Measurements from ENCODE around the gene SLC34A3.

Gene SLC34A3

DNA sequence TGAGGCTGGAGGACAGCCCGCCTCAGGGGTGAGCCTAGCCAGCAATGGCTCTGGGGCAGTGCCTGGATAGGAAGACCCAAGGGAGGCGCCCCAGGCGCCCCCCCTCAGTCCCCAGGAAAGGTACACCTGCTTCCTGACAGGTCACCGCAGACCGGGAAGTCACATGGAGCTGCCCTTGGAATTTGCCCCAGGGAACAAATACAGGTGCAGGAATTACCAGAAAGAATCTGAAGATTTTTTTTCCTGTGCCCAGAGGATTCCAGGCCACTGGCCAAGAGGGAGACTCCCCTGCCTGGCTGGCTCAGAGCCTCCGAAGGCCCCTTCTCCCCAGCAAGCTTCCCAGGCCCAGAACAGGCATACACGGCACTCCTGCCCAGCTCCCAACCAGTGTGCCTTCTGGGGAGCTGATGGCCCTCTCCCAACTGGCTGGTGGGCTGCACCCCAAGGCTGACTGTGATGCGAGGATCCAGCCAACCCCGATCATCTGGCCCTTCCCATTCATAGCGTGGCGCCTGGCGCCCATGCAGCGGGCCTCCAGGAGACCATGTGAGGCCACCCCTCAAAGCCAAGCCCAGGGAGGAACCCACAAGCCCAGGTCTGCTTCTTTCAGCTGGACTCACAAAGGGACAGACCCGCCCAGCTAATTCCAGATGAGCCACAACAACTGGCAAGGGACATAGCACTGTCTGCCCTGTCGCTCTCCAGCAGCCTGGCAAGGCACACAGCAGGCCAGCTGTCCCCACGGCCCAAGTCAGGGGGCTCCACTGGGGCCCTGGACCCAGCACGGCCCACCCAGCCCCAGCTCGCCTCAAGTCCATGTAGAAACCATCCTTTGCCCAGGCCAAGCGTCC lies 32.4 kb upstream of the SLC34A3 start:
- DNase-seq: no peak

DNA sequence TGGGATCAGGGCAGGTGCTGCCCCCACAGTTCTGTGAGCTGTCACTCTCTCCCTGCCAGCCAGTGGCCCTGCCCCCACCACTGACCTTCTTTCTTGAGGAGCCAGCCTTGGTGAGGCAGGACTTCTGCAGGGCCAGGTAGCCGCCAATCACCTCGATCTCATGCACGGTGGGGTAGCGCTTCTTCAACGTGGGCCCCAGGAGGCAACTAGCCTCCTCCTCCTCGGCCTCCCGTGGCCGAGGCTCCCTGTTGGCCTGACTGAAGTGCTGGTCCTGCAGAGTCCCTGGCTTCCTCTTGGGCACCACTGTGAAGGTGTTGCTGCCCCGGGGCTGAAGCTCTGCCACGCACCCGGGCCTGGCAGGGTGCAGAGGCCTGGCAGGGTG lies 31.8 kb upstream of the SLC34A3 start:
- DNase-seq: no peak

DNA sequence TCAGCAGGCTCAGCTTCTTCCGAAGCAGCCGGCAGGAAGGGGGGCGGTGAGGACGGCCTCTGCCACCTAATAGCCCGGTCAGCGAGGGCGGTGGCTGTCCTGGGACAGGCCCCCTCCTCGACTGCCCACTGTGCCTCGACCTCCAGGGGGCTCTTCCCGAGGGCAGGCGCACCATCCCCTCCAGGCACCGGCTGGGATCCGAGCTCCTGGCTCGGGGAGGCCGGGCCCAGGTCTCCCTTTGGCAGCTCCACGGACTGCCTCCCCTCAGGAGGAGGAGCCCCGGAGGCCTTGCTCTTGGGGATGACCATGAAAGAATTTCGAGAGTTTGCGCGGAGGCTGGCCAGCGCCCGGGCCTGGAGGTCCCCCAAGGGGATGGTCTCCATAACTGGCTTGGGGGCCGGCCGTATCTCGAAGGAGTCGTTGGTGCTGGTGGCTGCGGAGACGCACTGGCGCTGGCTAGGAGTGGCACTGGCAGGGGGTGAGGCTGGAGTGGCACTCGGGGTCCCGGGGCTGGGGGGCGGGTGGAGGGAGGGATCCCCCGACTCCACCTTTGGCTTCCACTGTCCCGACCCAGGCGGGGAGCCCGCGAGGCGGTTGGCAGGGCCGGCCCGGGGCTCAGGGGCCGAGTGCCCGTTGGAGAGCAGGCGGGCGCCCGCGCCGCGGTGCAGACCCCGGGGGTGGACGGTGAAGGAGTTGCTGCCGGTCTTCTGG lies 31.1 kb upstream of the SLC34A3 start:
- no peak for DNase-seq

DNA sequence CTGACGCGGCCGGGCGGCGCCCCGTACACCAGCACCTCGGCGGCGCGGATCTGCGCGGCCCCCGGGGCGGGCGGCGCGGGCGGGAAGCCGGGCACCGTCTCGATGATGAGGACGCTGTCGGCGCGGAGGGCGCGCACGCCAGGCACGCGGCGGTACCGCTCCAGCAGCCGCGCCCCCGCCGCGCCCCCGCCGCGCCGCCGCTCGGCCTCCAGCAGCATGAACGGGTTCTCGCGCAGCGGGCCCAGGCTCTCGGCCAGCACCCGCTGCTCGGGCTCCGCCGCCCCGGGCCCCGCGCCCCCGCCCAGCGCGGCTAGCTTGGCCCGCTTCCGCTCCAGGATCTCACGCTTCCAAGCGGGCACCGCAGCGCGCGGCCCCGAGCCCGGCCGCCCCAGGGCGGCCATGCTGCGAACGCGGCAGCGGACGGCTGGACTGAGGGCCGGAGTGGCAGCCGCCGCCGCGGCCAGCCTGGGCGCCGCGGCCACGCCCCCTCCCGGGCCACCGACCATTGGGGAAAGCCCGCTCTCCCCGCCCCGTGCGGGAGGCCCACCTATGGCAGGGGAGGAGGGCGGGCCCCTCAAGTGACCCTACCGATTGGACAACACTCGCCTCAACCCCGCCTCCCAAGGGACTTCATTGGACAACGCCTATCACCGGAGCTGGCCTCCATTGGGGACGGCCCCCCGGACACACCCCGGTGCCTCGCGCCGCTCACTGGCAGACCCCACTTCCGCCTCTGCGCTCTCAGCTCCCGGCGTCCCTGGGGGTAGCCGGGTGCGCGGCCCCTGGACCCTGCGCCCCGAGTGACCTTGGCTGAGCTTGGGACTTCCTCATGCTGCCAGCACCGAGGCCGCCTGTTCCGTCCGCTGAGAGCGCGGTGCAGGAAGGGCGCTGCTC lies 30.1 kb upstream of the SLC34A3 start, which contains the start of gene TPRN:
Gene TPRN (minus strand): TSS at position 431 of the 894 bp plus-strand sequence. CDS start 30 bp downstream, at position 401.
- peak; percentile 98 for DNase-seq

DNA sequence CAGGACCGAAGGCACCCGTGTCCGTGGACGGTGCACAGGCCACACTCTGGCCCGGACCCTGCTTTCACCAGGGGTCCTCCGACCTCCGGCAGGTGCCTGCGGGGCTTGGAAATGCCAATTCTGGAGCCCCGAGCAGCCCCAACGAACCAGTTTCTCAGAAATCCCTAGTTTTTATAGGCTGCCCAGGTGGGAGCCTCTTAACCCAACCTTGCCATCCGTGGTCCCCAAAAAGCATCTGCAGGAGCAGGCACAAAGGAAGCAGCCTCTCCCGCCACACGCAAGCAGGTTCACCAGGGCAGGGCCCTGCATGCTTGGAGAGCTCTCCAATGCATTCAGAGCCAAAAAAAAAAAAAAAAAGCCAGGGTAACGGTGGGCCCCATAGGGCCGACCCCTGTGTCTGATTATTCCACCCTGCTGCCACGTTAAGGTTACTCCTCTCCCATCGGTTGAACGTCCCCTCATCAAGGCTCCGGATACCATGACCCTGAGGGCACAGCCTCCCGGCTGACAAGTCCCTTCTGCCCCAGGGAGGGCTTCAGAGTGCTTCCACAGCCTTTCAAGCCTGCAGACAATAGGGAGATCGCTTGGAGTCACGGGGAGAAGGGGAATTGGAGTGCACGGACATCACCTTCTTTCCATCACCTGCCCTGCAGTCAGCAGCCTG lies 29.4 kb upstream of the SLC34A3 start:
- DNase-seq: no peak

DNA sequence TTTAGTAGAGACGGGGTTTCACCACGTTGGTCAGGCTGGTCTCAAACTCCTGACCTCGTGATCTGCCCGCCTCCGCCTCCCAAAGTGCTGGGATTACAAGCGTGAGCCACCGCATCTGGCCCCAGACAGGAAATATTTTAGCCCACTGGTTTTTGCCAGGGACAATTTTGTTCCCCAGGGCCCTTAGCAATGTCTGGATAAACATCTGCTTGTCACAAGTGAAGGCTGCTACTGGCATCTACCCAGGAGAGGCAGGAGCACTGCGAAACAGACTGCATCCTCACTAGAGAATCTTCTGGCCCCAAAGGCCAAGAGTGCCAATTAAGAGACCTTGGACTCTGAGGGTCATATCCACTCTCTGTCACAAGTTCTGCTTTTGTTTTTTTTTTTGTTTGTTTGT lies 27.7 kb upstream of the SLC34A3 start:
- DNase-seq: no peak

DNA sequence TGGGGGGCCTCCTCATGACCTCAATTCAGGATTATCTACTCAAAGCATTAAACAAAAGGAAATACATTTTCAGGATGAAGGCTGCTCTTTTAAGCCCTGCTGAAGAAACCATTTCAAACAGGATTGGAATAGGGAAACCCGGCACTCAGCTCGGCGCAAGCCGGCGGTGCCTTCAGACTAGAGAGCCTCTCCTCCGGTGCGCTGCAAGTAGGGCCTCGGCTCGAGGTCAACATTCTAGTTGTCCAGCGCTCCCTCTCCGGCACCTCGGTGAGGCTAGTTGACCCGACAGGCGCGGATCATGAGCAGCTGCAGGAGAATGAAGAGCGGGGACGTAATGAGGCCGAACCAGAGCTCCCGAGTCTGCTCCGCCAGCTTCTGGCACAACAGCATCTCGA lies 26.0 kb upstream of the SLC34A3 start:
- DNase-seq: no peak

DNA sequence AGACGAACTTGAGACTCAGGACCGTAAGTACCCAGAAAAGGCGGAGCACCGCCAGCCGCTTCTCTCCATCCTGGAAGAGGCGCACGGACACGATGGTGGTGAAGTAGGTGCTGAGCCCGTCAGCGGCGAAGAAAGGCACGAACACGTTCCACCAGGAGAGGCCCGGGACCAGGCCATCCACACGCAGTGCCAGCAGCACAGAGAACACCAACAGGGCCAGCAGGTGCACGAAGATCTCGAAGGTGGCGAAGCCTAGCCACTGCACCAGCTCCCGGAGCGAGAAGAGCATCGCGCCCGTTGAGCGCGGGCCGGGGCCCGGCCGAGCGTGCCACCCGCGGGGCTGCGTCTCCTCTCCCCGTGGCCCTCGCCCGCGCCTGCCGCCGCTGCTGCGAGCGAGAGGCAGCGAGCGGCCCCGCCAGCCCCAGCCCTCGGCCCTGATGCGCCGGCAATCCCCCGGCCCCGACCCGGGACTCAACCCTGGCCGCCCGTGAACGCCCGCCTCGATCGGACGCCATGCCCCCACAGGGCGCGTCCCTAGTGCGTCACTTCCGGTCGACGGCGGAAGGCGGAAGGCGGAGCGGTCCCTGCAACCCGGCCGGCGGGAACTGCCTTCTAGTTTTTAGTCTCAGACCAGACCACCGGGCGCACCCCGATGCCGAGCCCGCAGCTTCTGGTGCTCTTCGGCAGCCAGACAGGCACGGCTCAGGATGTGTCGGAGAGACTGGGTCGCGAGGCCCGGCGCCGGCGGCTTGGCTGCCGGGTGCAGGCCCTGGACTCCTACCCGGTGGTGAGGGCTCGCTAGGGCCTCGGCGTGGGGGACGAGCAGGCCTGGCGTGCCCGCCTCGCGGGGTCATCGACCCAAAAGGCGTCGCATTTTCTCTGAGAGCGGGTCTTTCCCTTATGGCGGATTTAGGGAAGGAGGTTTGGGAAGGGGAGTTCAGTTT lies 25.3 kb upstream of the SLC34A3 start, which contains the start of the genes NDOR1 and TMEM203:
Gene NDOR1 (plus strand): TSS at position 575 of the 944 bp plus-strand sequence. CDS start 78 bp downstream, at position 653.
Gene TMEM203 (minus strand): TSS at position 523 of the 944 bp plus-strand sequence. CDS start 234 bp downstream, at position 289.
- peak; percentile 88 for DNase-seq

DNA sequence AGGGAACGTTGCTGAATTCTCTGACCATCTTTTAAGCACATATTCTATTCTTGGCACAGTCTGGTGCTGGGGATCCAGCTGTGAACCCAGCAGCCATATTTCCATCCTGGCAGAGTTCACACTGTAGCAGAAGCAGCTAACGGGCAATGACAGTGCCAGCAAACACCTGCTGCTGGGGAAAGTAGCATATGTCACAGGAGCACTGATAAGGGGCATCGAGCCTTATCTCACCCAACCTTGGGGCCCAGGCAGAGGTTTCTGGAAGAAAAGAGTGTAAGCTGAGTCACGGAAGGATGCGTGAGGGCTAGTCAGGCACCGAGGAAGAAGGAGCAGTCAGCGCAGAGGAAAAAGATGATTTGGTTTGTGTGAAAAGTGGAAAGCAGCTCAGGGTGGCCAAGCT lies 24.1 kb upstream of the SLC34A3 start:
- DNase-seq: no peak

DNA sequence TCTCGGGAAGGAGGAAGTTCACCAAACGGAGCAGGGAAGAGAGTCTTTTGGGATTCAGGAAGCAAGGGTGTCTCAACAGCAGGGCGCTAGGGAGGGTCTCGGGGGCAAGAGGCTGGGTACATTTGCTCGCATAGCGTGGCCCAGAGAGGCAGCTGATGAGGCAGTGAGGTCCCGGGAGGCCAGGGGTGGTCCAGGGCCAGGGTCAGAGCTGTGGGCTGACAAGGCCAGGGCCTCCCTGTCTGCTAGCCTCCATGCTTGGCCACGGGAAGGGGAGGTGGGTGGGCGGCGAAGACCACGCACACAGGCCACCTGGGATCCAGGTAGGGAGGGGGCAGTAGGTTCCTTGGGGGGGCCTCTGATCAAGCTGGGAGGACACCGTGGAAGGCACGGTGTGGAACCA lies 19.2 kb upstream of the SLC34A3 start:
- DNase-seq: no peak

DNA sequence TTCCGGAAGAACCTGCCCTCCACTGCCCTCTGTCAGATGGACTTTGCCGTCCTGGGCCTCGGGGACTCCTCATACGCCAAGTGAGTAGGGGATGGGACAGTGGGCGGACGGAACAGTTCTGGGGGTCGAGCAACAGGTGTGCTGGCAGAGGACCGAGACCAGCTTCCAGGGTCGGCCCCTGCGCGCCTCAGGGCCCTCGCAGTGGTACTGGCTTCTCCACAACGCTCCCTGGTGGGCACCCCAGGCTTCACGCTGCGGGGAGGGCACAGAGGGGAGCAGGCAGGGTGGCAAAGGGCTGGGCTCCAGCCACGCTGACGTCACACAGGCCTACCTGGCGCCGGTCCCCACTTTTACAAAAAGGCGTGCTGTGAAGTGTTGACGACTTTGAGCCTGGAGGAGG lies 18.2 kb upstream of the SLC34A3 start:
- no peak for DNase-seq

DNA sequence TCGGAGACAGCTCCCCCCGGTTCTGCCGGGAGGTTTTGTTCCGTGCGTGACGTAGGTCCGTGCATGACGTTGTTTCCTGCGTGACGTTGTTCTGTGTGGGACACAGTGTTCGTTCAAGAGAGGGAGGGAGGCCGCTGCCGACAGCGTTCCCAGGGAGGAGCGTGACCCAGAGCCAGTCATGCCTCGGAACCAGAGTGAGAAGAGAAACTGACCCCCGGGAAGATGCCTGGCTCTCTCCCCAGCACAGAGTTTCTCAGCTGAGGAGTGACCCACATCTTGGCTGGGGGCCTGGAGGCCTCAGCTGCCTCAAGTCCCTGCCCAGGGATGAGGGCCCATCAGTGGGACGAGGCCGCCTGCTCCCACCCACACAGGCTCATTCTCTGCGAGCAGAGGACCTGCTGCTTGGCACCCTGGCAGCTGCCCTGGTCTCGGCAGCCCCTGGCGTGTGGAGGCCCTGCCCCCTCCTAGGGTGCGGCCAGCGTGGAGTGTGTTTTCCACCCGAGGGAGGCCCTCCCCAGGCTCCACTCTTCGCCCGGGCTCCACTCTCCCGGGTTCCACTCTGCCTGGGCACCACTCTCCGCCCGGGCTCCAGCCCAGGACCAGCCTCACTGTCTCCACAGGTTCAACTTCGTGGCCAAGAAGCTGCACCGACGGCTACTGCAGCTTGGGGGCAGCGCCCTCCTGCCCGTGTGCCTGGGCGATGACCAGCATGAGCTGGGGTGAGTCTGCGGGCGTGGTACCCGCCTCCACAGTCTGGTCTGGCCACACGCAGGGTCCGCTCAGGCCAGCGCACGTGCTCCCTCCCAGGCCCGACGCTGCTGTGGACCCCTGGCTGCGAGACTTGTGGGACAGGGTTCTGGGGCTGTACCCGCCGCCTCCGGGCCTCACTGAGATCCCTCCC lies 17.3 kb upstream of the SLC34A3 start:
- DNase-seq: no peak

DNA sequence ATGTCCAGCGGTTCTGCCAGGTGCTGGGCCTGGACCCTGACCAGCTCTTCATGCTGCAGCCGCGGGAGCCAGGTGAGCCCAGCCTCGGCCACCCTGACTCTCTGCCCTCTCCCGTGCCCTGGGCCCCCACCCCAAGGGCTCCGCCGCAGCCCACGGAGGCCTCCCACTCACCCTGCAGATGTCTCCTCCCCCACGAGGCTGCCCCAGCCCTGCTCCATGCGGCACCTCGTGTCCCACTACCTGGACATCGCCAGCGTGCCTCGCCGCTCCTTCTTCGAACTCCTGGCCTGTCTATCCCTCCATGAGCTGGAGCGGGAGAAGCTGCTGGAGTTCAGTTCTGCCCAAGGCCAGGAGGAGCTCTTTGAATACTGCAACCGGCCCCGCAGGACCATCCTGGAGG lies 16.1 kb upstream of the SLC34A3 start:
- no peak for DNase-seq

DNA sequence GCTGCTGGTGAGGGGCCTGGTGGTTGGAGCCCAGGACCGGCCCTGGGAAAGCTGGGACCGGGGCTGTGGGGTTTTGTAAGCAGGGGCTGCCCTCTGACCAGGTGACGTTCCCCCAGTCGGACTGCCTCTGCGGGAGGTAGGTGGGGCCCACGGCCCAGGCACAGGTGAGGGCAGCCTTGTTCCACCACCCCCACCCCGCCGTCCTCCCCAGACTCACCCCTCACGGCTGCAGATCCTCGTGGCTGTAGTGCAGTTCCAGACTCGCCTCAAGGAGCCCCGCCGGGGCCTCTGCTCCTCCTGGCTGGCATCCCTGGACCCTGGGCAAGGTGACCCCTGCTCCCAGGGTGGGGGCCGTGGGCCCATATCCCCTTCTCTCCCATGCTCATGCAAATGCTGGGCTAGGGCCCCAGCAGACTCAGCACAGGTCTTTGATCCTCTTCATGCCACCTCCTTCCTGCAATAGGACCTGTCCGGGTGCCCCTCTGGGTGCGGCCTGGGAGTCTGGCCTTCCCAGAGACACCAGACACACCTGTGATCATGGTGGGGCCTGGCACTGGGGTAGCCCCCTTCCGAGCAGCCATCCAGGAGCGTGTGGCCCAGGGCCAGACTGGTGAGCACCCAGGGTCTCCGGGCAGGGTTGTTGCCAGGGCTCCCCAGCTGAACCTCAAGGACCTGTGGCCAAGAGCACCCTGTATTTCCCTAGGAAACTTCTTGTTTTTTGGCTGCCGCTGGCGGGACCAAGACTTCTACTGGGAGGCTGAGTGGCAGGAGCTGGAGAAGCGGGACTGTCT lies 15.3 kb upstream of the SLC34A3 start:
- no peak for DNase-seq

DNA sequence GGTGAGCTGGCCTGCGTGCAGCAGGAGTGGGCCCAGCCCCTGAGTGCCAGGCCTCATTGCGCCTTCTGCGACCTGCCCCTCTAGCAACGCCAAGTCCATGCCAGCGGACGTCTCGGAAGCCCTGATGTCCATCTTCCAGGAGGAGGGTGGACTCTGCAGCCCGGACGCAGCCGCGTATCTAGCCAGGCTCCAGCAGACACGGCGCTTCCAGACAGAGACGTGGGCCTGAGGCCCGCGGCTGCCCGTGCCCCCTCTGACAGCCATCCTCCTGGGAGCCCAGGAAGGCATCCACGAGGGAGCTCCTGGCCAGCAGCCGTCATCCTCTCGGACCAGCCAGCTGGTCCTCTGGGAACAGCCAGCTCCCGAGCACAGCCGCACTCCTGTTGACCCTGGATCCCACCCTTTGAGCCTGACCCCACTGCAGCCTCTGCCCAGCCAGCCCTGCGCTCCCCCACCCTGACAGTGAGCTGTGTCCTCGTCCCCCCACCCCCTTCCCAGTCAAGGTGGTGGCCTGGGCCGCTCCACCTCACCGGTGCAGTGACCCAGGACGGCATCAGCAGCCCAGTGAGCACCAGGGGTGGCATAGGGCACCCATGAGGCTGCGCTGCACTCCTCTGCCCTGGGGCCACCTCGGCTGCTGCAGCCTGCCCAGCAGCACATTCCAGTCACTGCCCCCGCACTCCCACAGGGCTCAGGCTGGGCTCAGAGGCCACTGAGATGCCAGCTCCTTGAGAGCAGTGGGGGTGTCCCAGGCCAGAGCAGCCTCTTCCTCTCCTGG lies 14.3 kb upstream of the SLC34A3 start:
- no peak for DNase-seq

DNA sequence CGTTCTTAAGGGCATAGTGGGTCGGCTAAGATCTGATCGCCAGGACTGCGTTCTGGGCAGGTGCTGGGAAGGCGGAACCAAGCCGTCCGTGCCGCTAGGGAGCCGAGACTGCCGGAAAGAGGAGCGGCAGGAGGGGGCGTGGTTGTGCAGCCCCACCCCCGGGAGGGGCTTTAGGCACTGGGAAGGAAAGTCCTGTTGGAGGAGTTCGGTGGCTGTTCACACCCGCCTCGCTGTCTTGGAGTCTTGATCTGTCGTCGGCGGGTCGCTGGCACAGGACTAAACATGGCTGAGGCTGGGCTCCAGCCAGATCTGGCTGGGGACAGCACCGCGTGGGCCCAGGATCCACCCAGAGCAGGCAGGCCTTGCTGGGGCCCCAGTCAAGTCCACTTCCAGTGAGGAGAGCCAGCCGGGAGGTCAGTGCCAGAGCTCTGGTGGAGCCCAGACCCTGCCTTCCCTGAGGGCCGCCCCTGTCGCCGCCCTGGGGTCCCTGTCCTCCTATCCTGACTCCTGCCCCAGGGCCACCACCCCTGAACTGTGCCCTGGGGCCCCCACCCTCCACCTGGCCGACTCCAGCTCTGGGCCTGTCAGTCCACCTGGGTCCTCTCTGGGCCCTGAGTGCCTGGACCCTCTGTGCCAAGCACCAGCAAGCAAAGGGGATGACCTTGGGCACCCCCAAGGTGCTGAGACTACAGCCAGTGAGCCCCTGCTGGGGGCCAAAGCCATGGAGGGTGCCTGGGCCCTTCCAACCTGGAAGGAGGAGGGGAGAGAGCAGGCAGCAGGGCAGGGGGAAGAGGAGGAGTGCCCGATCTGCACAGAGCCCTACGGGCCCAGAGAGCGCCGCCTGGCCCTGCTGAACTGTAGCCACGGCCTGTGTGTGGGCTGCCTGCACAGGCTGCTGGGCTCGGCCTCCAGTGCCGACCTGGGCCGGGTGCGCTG lies 13.2 kb upstream of the SLC34A3 start:
- no peak for DNase-seq

DNA sequence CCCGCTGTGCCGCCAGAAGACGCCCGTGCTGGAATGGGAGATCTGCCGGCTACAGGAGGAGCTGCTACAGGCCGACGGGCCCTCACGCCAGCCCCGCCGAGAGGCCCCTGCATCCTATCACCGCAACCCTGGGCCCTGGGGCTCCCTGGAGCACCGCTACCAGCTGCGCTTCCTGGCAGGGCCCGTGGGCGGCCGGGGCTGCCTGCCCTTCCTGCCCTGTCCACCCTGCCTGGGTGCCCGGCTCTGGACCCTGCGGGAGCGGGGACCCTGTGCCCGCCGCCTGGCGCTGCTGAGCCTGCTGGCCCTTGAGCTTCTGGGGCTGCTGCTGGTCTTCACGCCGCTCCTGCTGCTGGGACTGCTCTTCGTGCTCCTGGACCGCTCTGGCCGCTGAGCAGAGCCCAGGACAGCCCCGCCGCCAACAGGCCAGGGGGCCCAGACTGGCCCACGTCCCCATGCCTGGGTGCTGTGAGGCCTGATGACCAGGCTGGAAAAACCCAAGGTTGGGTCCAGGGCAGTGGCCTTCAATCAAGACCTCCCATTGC lies 12.4 kb upstream of the SLC34A3 start:
- DNase-seq: no peak

Measured in activated effector memory CD4-positive, alpha-beta T cell treated with Interleukin-2 at 50 U/mL for 16 hours (primary cell).